PFSK-1 (cell line): ENCODE measurements around the gene RHOT2.

Experiments
- FOXP2 ChIP-seq: optimal IDR thresholded peaks from 2 replicates; pipeline ENCODE3; 2011; ENCODE audit warnings: borderline replicate concordance, control low read depth, inconsistent platforms; ENCODE audit not compliant: insufficient read depth; ENCODE audit errors: extremely low read length, extremely low read depth
- POLR2AphosphoS5 ChIP-seq: IDR thresholded peaks from 2 replicates; pipeline ENCODE4 v1.6.1; 2012; ENCODE audit warnings: low read depth, mild to moderate bottlenecking, control low read depth, low read length, moderate library complexity
- SIN3A ChIP-seq: IDR thresholded peaks from 2 replicates; pipeline ENCODE4 v1.6.1; 2012; ENCODE audit warnings: mild to moderate bottlenecking, low read length, moderate library complexity, borderline replicate concordance; ENCODE audit not compliant: insufficient read depth
- TAF1 ChIP-seq: IDR thresholded peaks from 2 replicates; pipeline ENCODE4 v1.6.1; 2012; ENCODE audit warnings: low read length, control low read depth, borderline replicate concordance; ENCODE audit not compliant: insufficient read depth
- TF ChIP-seq, protein P1 (sequence below), 2 experiments: IDR thresholded peaks; 2 replicates each; pipeline versions ENCODE4 v1.6.1 to v1.8.0; 2011 to 2012; ENCODE audit warnings: low read depth in 2 of 2, low read length in 2 of 2, control low read depth in 1 of 2, inconsistent platforms in 1 of 2, mild to moderate bottlenecking in 1 of 2, moderate library complexity in 1 of 2; ENCODE audit not compliant: insufficient read depth in 1 of 2

DNA sequence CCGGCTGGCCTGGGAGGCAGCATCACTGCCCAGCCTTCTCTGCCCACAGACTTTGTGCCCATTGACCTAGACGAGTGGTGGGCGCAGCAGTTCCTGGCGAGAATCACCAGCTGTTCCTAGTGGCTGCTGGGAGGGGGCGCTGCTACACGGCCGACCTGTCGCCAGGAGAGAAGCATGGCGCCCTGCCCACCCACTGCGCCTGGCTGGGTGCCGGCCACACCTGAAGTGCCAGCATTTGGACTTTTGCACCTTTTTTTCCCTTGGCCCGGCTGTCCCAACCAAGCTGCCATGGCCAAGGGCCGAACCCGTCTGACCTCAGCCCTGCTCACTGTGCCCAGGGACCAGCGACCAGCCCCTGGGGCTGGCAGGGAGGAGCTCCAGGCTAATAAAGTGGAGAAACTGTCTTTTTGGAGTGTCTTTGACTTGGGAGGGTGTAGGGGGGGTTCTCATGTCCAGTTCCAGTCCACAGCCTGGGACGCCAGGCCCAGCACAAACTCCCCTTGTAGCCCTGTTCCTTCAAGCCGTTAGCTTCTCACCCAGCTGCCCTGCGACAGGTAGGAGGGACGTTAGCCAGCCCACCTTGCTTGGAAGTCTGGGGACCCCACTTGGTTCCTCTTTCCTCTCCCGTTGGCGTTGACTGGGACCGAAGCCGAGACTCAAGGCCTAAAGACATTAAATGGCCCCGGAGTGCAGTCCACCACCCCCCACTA is 19.7 kb upstream of the RHOT2 start:
- no peak for TF ChIP-seq SIN3A
- TF ChIP-seq POLR2AphosphoS5: no peak
- no peak for TF ChIP-seq TAF1
- TF ChIP-seq, protein P1, sequence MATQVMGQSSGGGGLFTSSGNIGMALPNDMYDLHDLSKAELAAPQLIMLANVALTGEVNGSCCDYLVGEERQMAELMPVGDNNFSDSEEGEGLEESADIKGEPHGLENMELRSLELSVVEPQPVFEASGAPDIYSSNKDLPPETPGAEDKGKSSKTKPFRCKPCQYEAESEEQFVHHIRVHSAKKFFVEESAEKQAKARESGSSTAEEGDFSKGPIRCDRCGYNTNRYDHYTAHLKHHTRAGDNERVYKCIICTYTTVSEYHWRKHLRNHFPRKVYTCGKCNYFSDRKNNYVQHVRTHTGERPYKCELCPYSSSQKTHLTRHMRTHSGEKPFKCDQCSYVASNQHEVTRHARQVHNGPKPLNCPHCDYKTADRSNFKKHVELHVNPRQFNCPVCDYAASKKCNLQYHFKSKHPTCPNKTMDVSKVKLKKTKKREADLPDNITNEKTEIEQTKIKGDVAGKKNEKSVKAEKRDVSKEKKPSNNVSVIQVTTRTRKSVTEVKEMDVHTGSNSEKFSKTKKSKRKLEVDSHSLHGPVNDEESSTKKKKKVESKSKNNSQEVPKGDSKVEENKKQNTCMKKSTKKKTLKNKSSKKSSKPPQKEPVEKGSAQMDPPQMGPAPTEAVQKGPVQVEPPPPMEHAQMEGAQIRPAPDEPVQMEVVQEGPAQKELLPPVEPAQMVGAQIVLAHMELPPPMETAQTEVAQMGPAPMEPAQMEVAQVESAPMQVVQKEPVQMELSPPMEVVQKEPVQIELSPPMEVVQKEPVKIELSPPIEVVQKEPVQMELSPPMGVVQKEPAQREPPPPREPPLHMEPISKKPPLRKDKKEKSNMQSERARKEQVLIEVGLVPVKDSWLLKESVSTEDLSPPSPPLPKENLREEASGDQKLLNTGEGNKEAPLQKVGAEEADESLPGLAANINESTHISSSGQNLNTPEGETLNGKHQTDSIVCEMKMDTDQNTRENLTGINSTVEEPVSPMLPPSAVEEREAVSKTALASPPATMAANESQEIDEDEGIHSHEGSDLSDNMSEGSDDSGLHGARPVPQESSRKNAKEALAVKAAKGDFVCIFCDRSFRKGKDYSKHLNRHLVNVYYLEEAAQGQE (IDR thresholded peaks at IDR 0.05; ENCODE audit: insufficient read depth in 1 of 2, low read depth in 2 of 2, low read length in 2 of 2): no peak
- TF ChIP-seq FOXP2: no peak
